HG03520 (cell line): ENCODE results near the gene NACC1.
A peak's percentile ranks its signal among the peaks of the same experiment; 100 is the strongest.
"Not testable (repeated sequence)": the region's sequence is repeated elsewhere in the genome, so short reads cannot be mapped to it uniquely, and the experiment has no call there.

Source experiments
- ATAC-seq: cut with Tn5 transposase; IDR thresholded peaks from one replicate; pipeline ENCODE4 v1.9.1; 2021; ENCODE audit warnings: mild to moderate bottlenecking, moderate library complexity; ENCODE audit not compliant: unreplicated experiment

The NACC1 gene

GRCh38 chr19:13138171-13138915 lies 20.3 kb downstream of the NACC1 start:
- no peak for ATAC-seq

GRCh38 chr19:13138916-13139198 lies 20.8 kb downstream of the NACC1 start:
- no peak for ATAC-seq

GRCh38 chr19:13139633-13140311 lies 21.7 kb downstream of the NACC1 start:
- ATAC-seq = no peak

- no peak for ATAC-seq
These were observed 28.9 kb downstream of the NACC1 start for GRCh38 chr19:13146763-13147563.

GRCh38 chr19:13149173-13149627 lies 31.1 kb downstream of the NACC1 start:
- not testable (repeated sequence) for ATAC-seq

- ATAC-seq = no peak
These were observed 31.6 kb downstream of the NACC1 start for GRCh38 chr19:13149628-13150186.

- ATAC-seq = no peak
These were observed 32.3 kb downstream of the NACC1 start, which contains the start of the genes IER2 and STX10 for GRCh38 chr19:13150187-13150930. IER2 (plus strand) TSS chr19:13150411; CDS start chr19:13153187, 2,776 bp downstream. STX10 (minus strand) TSS chr19:13150375; CDS start chr19:13150173, 202 bp downstream.

GRCh38 chr19:13150931-13151604 lies 33.0 kb downstream of the NACC1 start:
- ATAC-seq = no peak

GRCh38 chr19:13151605-13152355 lies 33.7 kb downstream of the NACC1 start:
- peak; percentile 31 for ATAC-seq

- peak; percentile 3 for ATAC-seq
These were observed 34.4 kb downstream of the NACC1 start for GRCh38 chr19:13152356-13152973.

- ATAC-seq = peak; percentile 30
These were observed 35.0 kb downstream of the NACC1 start for GRCh38 chr19:13152974-13153568.

GRCh38 chr19:13153569-13154240 lies 35.6 kb downstream of the NACC1 start:
- ATAC-seq = no peak

- no peak for ATAC-seq
These were observed 36.2 kb downstream of the NACC1 start for GRCh38 chr19:13154241-13154778.

- no peak for ATAC-seq
These were observed 36.9 kb downstream of the NACC1 start for GRCh38 chr19:13154911-13155471.

- ATAC-seq = no peak
These were observed 37.7 kb downstream of the NACC1 start for GRCh38 chr19:13155472-13156359.

GRCh38 chr19:13159713-13160112 lies 41.6 kb downstream of the NACC1 start:
- ATAC-seq = no peak
